ENCODE data around the gene GAS7.

DNA sequence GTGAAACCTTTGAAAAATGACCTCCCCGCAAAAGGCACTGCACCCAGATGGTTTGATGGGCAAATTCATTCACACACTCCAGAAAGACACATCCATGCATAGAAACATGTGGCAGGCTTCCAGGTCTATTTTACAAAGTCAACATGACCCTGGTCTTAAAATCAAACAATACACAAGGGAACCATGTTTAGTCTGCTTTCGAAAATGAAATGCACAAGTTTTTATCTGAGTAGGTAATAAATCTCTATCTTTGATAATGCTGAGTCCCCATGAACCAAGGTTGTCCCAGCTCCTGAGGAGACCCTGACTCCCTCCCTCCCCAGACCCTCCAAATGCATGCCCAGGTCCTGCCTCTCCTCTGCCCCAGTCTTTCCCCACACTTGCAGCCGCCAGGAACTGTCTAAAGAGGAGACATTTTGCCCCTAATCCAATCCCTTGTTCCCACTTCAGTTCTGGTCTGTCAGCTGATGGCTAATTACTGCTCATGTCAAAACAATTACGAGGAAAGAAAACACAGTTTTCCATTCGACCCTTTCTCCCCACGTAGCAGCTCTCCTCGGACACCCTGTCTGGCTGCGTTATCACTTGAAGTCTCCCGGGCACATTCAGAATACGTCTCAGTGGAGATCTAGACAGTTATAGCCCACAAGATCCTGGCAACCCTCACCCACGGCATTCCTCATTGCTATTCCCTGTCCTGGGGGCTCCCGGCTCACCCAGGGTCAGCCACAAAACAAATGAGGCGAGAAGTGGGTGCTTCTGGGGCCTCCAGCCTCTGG lies 224.5 kb downstream of the GAS7 start:
- TF ChIP-seq, protein P1, sequence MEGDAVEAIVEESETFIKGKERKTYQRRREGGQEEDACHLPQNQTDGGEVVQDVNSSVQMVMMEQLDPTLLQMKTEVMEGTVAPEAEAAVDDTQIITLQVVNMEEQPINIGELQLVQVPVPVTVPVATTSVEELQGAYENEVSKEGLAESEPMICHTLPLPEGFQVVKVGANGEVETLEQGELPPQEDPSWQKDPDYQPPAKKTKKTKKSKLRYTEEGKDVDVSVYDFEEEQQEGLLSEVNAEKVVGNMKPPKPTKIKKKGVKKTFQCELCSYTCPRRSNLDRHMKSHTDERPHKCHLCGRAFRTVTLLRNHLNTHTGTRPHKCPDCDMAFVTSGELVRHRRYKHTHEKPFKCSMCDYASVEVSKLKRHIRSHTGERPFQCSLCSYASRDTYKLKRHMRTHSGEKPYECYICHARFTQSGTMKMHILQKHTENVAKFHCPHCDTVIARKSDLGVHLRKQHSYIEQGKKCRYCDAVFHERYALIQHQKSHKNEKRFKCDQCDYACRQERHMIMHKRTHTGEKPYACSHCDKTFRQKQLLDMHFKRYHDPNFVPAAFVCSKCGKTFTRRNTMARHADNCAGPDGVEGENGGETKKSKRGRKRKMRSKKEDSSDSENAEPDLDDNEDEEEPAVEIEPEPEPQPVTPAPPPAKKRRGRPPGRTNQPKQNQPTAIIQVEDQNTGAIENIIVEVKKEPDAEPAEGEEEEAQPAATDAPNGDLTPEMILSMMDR (conservative IDR thresholded peaks at IDR 0.05; ENCODE audit: low read depth in 2 of 2): no peak
- TF ChIP-seq, protein P2, sequence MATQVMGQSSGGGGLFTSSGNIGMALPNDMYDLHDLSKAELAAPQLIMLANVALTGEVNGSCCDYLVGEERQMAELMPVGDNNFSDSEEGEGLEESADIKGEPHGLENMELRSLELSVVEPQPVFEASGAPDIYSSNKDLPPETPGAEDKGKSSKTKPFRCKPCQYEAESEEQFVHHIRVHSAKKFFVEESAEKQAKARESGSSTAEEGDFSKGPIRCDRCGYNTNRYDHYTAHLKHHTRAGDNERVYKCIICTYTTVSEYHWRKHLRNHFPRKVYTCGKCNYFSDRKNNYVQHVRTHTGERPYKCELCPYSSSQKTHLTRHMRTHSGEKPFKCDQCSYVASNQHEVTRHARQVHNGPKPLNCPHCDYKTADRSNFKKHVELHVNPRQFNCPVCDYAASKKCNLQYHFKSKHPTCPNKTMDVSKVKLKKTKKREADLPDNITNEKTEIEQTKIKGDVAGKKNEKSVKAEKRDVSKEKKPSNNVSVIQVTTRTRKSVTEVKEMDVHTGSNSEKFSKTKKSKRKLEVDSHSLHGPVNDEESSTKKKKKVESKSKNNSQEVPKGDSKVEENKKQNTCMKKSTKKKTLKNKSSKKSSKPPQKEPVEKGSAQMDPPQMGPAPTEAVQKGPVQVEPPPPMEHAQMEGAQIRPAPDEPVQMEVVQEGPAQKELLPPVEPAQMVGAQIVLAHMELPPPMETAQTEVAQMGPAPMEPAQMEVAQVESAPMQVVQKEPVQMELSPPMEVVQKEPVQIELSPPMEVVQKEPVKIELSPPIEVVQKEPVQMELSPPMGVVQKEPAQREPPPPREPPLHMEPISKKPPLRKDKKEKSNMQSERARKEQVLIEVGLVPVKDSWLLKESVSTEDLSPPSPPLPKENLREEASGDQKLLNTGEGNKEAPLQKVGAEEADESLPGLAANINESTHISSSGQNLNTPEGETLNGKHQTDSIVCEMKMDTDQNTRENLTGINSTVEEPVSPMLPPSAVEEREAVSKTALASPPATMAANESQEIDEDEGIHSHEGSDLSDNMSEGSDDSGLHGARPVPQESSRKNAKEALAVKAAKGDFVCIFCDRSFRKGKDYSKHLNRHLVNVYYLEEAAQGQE (IDR thresholded peaks at IDR 0.05; ENCODE audit: unreplicated experiment): no peak
- TF ChIP-seq, protein P3, sequence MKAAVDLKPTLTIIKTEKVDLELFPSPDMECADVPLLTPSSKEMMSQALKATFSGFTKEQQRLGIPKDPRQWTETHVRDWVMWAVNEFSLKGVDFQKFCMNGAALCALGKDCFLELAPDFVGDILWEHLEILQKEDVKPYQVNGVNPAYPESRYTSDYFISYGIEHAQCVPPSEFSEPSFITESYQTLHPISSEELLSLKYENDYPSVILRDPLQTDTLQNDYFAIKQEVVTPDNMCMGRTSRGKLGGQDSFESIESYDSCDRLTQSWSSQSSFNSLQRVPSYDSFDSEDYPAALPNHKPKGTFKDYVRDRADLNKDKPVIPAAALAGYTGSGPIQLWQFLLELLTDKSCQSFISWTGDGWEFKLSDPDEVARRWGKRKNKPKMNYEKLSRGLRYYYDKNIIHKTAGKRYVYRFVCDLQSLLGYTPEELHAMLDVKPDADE (IDR thresholded peaks at IDR 0.05): no peak
- TF ChIP-seq POLR2AphosphoS5 (IDR thresholded peaks at IDR 0.05; ENCODE audit: low read depth) (no peak), EZH2phosphoT487 (IDR thresholded peaks at IDR 0.05; ENCODE audit: unreplicated experiment) (no peak), CREB1 (CRISPR knock-in tag; IDR thresholded peaks at IDR 0.05; ENCODE audit: low read depth) (no peak), JUNB (IDR thresholded peaks at IDR 0.05; ENCODE audit: unreplicated experiment) (no peak), EZH2 (IDR thresholded peaks at IDR 0.05; ENCODE audit: low read depth, unreplicated experiment) (no peak), NANOG (IDR thresholded peaks at IDR 0.05; ENCODE audit: borderline replicate concordance) (no peak), ZNF114 (CRISPR knock-in tag; IDR thresholded peaks at IDR 0.05) (no peak)
